NCI-H1092 (cell line): ENCODE measurements around the gene OPRL1.
"Not testable (repeated sequence)": the region's sequence is repeated elsewhere in the genome, so short reads cannot be mapped to it uniquely, and the experiment has no call there.

Source experiments
- DNase-seq: peaks from one replicate; lab custom pipeline; 2025; lab: John Stamatoyannopoulos, UW

The OPRL1 gene

DNA sequence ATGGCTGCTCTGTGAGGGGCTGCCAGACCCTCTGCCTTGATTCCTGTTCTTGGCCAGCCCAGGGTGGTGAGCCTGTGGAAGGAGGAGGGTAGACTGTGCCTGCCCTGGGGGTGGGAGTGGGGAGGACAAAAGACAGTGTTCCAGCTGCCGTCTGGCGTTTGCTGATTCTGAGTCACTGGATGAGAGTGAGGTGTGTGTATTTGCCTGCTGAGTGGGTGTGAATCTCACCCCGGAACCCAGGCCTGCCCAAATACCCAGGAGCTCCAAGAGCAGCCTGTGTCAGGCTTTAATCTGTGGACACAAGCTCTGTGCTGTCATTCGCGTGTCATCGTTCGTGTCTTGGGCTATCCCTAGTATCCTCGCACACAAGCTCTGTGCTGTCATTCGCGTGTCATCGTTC, 6.9 kb downstream of the OPRL1 start:
- no peak for DNase-seq

DNA sequence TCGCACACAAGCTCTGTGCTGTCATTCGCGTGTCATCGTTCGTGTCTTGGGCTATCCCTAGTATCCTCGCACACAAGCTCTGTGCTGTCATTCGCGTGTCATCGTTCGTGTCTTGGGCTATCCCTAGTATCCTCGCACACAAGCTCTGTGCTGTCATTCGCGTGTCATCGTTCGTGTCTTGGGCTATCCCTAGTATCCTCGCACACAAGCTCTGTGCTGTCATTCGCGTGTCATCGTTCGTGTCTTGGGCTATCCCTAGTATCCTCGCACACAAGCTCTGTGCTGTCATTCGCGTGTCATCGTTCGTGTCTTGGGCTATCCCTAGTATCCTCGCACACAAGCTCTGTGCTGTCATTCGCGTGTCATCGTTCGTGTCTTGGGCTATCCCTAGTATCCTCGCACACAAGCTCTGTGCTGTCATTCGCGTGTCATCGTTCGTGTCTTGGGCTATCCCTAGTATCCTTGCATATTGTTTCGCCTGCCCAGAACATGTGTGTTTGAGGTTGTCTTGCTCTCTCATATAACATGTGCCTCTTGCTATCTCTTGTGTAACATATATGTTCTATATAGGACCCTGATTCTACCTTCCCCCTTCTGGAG, 7.4 kb downstream of the OPRL1 start:
- not testable (repeated sequence) for DNase-seq

GRCh38 chr20:64088586-64088985, 8.7 kb downstream of the OPRL1 start:
- not testable (repeated sequence) for DNase-seq

- DNase-seq: no peak
Measured at GRCh38 chr20:64090165-64090564, 10.3 kb downstream of the OPRL1 start.

- DNase-seq: no peak
Measured at GRCh38 chr20:64091340-64091739, 11.5 kb downstream of the OPRL1 start.

GRCh38 chr20:64091770-64092169, 11.9 kb downstream of the OPRL1 start:
- no peak for DNase-seq

DNA sequence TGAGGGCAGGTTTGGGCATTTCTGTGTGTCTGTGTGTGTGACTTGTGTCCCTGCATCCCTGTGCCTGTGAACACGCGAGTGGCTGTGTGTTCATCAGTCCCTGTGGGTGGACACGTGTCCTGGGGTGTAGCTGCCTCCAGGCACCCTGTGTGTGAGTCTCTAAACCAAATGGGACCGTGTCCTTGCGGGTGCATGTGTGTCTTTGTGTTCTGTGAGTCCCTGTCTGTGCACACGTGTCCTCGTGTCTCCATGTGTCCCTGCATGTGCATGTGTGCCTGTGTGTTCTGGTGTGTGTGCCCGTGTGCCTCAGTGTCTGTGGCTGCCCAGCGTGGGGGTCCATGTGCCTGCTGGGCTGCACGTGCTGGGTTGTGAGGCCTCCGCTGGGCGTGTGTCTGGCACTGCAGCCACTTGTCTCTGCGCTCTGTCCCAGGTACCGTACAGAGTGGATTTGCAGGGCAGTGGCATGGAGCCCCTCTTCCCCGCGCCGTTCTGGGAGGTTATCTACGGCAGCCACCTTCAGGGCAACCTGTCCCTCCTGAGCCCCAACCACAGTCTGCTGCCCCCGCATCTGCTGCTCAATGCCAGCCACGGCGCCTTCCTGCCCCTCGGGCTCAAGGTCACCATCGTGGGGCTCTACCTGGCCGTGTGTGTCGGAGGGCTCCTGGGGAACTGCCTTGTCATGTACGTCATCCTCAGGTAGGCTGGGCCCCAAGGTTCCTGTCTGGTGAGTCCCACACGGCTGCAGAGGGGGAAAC, 12.6 kb downstream of the OPRL1 start:
- no peak for DNase-seq

GRCh38 chr20:64093013-64093503, 13.2 kb downstream of the OPRL1 start:
- no peak for DNase-seq

GRCh38 chr20:64095455-64095854, 15.6 kb downstream of the OPRL1 start:
- DNase-seq: no peak

GRCh38 chr20:64095927-64096326, 16.0 kb downstream of the OPRL1 start:
- DNase-seq: no peak

DNA sequence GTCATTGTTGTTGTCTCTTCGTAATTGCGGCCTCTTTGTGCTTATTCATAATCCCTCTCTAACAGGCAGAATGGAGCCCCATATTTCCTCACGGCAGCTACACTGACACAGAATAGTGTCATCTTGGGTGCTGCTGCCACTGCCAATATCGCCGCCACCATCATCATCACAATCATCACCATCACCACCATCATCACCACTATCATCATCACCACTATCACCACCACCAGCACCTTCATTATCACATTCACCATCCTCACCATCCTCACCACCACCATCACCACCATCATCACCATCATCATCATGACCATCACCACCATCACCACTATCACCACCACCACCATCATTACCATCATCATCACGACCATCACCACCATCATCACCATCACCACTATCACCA, 16.7 kb downstream of the OPRL1 start:
- no peak for DNase-seq

- no peak for DNase-seq
Measured at GRCh38 chr20:64098471-64099013, 18.7 kb downstream of the OPRL1 start.

DNA sequence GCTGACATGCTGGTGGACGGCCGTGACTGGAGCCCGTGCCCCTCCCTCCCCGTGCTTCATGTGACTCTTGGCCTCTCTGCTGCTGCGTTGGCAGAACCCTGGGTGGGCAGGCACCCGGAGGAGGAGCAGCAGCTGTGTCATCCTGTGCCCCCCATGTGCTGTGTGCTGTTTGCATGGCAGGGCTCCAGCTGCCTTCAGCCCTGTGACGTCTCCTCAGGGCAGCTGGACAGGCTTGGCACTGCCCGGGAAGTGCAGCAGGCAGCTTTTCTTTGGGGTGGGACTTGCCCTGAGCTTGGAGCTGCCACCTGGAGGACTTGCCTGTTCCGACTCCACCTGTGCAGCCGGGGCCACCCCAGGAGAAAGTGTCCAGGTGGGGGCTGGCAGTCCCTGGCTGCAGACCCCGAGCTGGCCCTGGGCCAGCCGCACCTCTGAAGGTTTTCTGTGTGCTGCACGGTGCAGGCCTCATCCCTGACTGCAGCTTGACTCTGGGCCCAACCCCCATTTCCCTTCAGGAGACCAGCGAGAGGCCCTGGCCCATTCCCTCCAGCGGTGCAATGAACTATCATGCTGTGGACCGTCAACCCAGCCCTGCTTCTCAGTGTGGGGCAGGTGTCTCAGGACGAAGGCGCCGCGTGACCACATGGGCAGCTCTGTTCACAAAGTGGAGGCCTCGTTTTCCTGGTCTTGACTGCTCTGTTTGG, 19.4 kb downstream of the OPRL1 start:
- DNase-seq: peak; percentile 79

DNA sequence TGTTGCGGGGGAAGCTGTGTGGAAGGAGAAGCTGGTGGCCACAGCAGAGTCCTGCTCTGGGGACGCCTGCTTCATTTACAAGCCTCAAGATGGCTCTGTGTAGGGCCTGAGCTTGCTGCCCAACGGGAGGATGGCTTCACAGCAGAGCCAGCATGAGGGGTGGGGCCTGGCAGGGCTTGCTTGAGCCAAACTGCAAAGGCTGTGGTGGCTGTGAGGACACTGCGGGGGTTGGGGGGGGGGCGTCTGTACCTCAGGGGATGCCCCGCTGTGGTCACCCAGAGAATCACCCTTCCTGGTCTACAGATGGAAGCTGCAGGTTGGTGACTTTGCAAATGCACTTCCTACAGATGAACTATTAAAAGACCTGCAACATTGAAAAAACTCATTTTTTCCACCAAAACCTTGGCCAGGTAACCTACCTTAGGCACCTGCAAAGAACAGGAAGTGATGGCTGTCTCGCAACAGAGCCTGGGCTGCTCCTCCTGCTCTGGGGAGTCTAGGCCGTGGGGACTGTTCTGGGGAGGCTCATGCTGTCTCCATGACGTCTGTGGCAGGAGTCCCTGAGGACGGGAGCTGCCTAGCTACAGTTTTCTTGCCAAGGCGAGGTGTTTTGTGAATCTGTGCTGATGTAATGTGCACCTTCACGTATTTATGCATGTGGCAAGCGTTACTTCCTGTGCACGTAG, 20.1 kb downstream of the OPRL1 start:
- peak; percentile 15 for DNase-seq

- DNase-seq: no peak
Measured at GRCh38 chr20:64100566-64100888, 20.6 kb downstream of the OPRL1 start.

GRCh38 chr20:64100946-64101688, 21.2 kb downstream of the OPRL1 start:
- DNase-seq: no peak

- no peak for DNase-seq
Measured at GRCh38 chr20:64101731-64102621, 22.1 kb downstream of the OPRL1 start.

- DNase-seq: no peak
Measured at GRCh38 chr20:64102647-64103354, 22.9 kb downstream of the OPRL1 start.

- DNase-seq: no peak
Measured at GRCh38 chr20:64103871-64104666, 24.2 kb downstream of the OPRL1 start.
